ENCODE data around the gene NRCAM.
A peak's percentile ranks its signal among the peaks of the same experiment; 100 is the strongest.

Gene NRCAM

GRCh38 chr7:108114117-108114841, 342.0 kb downstream of the NRCAM start:
- DNase-seq = no peak

DNA sequence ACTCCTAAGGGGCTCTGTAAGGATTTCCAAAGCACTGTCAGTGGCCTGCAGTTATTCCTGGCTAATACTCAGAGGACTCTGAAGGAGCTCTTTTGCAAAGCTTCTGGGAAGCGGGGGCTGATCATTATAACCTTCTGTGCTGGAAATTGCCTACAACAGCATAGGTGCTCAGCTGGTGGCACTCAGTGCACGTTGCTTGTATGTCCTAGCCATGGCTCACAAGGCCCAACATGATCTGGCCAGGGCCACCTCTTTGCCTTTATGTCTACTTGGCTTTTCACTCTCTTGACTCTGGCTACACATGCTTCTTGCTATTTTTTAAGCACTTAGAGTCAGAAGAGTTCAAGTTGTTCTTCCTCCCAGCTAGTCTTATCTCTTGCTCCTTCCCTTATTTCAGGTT, 343.6 kb downstream of the NRCAM start:
- DNase-seq = no peak

DNA sequence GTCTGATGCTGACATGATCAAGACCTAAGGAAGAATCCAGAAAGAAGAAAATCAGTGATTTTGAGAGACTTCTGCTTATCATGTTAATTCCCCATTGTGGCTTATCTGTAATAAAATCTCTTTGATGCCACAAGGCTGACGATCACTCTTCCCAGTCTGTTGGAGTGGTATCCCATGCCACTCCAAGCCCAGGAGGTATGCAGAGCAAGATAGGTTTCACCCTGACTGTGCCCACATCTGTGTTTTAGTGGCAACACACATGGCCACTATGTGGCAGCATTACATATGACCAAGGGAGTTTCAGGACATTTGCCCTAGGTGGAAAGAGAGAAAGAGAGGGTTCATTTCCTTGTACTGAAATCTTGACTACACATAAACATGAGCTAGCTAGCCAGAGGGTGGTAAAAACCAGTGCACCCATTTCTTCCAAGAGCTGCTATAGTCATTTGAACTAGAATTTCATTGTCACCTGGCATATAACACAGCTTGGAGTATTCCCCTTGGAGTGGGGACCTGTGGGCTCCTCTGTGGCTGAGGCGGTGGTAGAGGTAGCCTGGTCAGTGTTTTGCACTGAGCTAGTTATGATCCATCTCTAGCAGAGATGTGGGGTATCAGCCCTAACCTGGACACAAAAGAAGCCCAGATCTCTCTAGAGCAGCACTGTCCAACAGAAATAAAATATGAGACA, 346.9 kb downstream of the NRCAM start:
- DNase-seq = no peak

GRCh38 chr7:108108131-108108530, 348.1 kb downstream of the NRCAM start:
- DNase-seq = no peak

- DNase-seq = no peak
Observed at GRCh38 chr7:108104324-108104723, 351.9 kb downstream of the NRCAM start.

DNA sequence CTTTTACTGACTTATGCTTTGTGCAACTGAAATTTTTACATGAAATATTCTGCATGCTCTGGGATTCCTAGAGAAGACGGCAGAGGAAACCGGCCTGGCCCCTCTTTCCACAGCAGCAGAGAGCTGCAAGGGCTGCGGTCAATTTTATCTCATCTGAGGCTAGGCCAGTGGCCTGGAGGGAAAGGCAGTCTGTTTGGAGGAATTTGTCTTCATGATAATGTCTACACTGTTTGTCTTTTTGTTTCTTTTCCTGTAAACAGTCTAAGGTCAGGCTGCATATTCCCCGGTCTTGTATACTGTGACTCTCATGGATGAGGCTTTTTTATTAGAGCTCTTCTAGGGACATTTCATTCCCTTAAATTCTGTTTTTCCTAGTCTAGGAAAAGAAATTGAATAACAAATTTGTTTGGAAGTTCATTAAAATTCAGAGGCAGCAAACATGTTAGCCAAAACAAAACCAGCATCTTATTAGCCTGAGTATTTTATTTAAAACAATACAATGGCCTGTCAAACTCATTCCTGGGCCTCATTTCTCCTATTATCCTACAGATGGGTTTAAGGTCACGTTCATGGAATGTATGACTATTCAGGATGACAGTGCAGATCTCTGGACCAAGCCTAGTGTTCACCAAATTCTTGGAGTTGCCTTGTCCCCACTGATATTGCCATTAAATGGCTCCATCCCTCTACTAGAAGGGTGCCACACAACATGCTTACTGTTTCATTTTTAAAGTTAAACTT, 352.5 kb downstream of the NRCAM start:
- no peak for DNase-seq

DNA sequence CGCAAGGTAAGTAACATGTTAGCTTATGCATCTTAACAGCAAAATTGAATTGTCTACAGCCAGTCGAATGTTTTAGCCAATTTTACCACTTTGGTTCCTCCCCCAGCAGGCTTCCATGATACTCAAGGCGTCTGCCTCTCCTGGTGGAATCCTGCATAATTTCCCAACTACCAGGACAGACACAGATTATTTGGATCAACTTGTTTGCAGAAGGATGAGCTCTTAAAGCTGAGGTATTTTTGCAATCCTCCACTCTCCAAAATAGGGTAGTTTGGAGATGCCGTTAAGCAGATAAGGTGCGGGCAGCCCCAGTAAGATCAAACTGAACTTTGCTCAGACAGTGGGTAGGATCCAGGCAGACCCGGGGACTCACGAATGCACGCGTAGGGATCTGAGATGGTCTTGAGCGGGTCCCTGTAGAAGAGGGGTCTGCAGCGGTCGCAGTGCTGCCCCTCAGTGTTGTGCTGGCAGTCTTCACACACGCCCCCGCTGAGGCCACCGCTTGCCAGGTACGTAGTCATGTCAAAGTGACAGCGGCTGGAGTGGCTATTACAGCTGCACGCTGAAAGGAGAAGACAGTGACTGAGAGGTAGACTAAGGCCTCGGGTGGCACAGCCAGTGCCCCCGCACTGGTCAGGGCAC, 353.4 kb downstream of the NRCAM start:
- no peak for DNase-seq

- DNase-seq = no peak
Observed at GRCh38 chr7:108101759-108102158, 354.5 kb downstream of the NRCAM start.

DNA sequence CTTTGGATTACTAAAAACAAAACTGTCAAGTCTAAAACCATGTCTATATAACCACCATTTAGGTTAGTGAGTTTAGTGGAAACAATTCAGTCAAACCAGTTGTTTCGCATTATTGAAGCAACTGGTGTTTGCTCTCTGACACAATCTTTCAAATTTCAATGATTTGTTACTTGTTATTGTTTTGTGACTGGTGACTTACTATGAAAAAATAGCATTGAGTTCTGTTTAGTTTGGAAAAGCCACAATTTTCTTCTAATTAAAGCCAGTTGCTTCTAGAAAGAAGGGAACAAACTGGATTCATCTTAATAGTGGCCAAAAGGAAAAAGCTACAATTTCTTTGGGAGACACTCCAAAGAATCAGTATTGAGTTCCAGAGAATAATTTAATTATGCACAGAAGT, 356.5 kb downstream of the NRCAM start:
- no peak for DNase-seq

DNA sequence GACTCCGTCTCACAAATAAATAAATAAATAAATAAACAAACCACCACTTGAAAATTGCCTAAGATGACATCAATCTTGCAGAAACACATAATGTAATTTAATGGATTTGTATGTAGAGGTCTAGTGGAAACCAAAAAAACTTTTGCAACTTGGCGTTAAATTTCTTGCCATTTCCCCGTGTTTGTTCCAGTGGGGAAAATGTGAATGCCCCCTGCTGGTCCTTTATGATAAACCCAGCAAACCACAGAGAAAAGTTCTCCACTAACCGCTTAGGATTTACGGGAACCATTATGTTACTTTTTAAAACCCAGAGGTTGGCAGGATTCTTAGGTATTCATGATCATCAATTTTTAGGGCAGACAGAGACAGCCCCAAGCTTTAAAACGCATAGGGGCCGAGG, 358.5 kb downstream of the NRCAM start:
- peak; percentile 18 for DNase-seq
